NCI-H1417 (cell line): ENCODE measurements around the gene TYMP.
"Not testable (repeated sequence)": the region's sequence is repeated elsewhere in the genome, so short reads cannot be mapped to it uniquely, and the experiment has no call there.

ENCODE experiments used
- DNase-seq, 3 experiments: peaks; one replicate each; lab custom pipeline; 2025; lab: John Stamatoyannopoulos, UW

Gene TYMP

DNA sequence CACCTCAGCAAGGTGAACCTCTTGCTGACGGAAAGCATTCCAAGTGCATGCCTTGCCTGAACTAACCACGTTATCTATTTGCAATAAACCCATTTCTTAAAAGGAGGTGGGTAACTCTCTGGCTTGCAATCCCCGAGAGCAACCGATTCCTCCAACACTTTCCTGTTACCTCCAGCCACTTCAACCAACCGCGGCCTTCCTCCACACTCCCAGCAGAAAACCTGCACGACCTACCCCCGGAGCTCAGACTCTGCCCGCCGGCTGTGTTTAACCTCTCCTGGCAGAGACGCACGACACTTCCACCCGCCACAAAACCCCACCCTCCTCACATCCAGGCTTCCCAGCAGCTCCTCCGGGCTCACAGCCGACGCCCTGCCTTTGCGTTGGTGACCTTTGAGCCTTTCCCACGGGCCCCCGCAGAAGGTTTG, 5.1 kb downstream of the TYMP start:
- DNase-seq = no peak

DNA sequence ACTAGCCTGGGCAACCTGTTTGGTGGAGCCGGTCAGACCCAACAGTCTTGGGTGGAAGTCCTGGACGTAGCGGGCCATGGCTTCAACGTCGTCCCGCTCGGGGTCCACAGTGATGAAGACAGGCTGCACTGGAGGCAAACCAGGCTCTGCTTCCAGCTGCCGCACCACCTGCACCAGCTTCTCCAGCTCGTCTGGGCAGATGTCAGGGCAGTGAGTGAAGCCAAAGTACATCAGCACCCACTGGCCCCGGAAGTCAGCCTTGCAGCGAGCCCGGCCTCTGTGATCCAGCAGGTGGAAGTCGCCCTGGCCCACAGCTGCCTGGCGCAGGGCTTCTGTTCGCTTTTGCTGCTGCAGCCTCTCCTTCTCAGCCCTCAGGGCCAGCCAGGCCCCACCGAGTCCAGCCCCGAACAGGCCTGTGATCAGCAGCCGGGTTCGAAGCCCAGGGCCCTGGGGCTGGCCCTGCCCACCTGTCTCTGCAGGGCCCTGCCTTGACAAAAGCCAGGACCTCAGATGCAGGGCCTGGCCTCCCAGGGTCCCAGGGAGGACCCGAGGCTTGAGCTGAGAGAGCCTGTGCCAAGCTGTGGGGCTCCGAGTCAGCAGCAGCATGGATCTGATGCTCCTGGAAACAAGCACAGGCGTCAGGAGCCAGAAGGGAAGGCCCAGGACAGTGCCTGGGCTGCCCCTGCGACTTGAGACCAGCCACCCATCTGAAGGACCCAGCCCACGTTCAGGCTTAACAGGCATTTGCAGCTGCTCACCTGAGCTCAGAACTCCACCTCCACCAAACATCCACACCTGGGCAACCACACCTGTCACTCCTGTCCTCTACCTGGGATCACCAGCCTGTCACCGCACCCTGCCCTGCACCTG, 5.8 kb downstream of the TYMP start:
- peak in 1 of 3 experiments; percentile 31 for DNase-seq

DNA sequence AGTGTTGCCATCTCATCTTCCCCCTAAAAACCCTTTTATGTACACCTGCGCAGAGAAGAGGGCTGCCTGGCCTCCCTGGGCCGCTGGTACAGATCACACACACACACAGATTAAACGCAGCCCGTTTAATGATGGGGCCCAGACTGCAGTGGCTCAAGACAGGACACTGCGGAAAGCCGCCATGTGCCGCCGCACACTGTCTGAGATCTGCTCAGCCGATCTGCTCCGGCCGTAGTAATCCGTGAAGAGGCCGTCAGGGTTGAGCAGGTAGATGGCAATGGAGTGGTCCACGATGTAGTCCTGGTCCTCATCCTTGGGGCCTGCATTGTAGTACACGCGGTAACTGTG, 6.4 kb downstream of the TYMP start:
- no peak for DNase-seq

DNA sequence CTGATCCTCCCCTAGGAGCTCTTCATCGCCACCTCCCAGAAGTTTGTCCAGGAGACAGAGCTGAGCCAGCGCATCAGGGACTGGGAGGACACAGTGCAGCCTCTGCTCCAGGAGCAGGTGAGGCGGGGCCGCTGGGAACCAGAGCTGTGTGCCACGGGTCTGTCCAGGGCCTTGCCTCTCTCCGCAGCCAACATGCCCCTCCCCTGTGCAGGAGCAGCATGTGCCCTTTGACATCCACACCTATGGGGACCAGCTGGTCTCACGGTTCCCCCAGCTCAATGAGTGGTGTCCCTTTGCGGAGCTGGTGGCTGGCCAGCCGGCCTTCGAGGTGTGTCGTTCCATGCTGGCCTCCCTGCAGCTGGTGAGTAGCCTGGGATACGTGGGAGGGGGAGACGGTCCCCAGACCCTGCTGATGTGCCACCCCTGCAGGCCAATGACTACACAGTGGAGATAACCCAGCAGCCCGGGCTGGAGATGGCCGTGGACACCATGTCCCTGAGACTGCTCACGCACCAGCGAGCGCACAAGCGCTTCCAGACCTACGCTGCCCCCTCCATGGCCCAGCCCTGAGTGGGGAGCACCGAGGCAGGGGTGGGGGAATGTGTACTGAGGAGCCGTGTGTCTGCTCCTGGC, 6.9 kb downstream of the TYMP start:
- no peak for DNase-seq

DNA sequence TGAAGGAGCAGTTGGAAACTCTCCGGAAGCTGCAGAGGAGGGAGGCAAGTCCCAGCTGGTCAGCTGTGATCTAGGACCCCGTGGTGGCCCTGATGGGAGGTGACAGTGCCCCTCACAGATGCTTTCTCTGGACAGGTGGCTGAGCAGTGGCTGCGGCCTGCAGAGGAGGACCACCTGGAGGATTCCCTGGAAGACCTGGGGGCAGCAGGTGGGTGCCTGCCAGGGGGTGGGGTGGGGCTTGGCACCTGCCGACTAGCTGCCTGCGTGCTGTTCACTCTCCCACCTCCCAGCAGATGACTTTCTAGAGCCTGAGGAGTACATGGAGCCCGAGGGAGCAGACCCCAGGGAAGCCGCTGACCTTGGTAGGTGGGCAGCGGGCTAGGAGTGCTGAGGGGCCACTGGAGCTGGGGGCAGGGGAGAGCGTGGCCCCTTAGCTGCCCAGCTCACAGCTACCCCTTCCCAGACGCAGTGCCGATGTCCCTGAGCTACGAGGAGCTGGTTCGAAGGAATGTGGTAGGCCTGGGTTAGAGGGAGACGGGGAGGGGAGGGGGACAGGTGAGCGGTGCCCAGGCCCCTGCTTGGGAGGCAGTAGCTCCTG, 7.5 kb downstream of the TYMP start:
- no peak for DNase-seq

DNA sequence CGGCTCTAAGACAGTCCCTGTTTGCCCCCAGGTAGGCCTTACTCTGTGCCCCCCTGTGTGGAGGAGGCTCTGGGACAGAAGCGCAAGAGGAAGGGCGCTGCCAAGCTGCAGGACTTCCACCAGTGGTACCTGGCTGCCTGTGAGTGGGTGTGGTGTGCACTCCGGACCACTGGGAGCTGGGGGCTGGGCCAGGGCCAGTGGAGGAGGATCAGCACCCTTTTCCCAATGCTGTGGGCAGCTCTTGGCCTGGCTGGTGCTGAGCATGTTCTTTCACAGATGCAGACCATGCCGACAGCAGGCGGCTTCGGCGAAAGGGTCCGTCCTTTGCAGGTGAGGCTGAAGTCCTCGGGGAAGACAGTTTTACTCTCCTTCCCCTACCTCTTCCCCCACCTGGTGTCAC, 8.1 kb downstream of the TYMP start:
- DNase-seq = no peak

DNA sequence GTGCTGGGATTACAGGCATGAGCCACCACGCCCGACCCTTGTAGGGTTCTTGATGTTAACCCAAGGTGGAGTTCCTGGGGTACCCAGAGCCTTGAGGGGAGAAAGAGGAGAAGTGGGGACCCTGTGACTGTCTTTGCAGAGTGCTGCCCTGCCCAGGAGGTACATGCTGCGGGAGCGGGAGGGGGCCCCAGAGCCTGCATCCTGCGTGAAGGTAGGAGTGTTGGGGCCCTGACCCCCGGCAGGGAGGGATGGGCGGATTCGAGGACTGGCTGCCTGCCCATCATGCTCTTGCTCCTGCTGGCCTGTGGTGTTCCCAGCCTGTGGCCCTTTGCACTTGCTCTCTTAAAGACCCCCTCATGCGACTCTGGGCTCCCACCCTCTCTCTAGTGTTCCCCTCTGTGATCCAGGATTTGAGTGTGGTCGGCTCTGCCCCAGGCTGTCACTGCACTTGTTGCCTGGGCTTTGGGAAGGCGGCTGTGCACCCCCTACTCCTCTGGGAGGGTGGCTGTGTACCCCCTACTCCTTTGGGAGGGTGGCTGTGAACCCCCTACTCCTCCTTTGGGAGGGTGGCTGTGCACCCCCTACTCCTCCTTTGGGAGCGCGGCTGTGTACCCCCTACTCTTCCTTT, 8.9 kb downstream of the TYMP start:
- no peak for DNase-seq

DNA sequence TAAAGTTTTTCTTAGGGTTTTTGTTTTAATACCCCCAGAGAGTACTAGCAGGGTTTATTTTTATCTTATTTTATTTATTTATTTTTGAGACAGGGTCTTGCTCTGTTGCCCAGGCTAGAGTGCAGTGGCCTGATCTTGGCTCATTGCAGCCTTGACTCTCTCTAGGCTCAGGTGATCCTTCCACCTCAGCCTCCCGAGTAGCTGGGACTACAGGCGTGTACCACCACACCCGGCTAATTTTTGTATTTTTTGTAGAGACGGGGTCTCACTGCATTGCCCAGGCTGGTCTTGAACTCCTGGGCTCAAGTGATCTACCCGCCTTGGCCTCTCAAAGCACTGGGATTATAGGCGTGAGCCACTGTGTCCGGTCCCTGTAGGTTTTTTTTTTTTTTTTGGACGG, 9.6 kb downstream of the TYMP start:
- not testable (repeated sequence) for DNase-seq

DNA sequence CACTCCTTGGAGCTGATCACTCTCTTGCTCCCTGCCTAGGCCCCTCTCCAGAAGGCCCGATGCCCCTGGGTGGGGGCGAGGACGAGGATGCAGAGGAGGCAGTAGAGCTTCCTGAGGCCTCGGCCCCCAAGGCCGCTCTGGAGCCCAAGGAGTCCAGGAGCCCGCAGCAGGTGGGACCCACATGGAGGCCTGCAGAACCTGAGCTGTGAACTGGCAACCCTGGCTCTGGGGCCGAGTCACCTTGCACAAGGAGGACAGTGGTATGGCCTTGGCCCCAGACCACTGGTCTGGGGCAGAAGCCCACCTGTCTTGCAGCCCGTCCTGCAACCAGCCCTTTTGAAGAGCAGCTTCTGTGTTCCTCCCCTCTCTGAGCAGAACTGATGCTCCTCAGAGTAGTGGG, 10.7 kb downstream of the TYMP start:
- DNase-seq = no peak

DNA sequence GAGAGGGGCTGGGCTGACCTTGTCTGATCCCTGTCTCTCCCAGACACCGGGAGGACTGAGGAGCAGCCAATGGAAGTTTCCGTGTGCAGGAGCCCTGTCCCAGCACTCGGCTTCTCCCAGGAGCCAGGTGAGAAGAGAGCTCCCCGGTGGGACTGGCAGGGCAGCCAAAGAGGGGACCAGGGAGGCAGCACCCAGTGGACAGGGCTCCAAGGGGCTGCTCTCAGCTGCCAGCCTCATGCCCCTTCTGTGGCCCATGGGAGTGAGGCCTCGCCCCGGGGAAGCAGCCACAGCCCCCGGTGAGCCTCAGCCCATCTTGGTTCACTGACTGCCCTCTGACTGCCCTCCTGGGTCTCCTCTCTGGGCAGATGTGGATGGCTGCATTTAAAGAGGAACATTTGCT, 11.2 kb downstream of the TYMP start:
- no peak for DNase-seq

DNA sequence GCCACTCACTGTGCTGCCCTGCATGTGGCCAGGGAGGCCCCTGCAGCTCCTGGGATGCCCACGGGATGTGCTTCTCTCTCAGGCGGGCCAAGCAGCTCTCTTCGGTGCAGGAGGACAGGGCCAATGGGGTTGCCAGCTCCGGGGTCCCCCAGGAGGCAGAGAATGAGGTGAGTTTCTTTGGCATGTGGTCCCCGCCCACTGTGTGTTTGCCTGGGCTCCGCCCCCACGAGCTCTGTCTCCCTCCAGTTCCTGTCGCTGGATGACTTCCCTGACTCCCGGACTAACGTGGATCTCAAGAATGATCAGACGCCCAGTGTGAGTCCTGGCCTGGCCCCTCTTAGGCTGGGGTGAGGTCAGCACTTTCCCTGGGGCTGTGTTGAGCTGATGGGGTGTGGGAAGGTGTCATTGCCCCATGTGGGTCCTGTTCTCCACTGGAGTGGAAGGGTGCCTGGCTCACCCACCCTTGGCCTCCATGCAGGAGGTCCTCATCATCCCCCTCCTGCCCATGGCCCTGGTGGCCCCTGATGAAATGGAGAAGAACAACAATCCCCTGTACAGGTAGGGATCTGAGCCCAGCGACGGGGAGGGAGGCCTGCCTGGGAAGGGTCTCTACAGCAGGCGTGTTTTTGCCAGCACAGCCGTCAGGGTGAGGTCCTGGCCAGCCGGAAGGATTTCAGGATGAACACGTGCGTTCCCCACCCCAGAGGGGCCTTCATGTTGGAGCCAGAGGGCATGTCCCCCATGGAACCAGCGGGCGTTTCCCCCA, 12.1 kb downstream of the TYMP start:
- DNase-seq = no peak

DNA sequence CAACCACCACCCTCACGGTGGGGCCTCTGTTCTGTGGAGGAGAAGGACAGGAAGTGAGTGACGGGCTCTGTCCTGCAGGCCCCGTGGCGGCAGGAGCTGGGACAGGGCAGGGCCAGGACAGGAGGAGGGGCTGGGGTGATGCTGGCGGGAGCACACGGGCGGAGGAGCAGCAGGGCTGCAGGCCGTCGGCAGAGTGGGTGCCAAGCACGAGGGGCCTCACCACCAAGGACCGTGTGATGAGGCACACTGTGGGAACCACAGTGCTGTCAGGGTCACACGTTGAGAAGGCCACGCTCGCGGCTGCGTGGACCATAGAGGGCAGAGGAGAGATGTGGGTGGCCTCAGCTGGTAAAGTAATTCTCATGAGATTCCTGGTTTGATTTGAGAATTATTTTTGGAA, 12.9 kb downstream of the TYMP start:
- no peak for DNase-seq

DNA sequence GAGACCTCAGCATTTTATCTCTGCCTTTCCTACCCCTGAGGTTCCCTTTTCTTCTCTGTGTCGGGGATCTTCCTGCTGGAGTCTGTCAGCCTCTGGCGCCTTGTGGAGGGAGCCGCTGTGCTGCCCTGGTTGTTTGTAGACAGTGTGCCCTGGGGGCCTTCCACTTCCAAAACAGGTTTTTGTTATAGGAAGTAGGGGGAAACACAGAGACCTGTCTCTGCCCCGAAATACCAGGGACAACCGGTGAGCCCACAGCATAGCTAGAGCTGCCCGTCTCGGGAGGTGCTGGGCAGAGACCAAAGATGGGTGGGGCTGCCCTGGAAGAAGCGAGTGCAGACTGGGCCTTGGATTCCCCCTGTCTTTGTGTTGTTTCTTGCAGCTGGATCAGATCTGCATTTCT, 13.7 kb downstream of the TYMP start:
- no peak for DNase-seq

DNA sequence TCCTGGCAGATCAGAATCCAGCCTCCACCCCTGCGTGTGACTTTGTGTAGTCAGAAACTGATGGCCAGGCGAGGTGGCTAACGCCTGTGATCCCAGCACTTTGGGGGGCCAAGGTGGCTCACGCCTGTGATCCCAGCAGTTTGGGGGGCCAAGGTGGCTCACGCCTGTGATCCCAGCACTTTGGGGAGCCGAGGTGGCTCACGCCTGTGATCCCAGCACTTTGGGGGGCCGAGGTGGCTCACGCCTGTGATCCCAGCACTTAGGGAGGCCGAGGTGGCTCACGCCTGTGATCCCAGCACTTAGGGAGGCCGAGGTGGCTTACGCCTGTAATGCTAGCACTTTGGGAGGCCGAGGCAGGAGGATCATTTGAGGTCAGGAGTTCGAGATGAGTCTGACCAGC, 16.6 kb downstream of the TYMP start:
- DNase-seq = no peak

DNA sequence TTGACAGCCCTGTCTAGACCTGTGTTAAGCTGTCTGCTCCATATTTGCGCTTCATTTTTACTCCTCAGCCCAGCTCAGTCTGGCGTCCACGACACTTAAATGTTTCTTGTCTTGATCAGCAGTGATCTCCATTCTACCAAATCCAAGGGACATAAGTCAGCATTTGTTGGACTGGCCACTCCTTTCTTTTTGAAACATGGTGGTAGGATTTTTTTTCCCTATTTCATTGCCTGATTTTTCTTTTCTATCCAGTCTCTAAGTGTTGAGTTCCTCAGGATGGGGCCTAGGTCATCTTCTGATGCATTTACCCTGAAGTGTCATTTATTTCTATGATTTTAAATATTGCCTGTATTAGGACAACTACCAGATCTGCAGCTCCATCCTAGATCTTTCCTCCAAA, 20.9 kb downstream of the TYMP start:
- DNase-seq = peak in 1 of 3 experiments; percentile 22

DNA sequence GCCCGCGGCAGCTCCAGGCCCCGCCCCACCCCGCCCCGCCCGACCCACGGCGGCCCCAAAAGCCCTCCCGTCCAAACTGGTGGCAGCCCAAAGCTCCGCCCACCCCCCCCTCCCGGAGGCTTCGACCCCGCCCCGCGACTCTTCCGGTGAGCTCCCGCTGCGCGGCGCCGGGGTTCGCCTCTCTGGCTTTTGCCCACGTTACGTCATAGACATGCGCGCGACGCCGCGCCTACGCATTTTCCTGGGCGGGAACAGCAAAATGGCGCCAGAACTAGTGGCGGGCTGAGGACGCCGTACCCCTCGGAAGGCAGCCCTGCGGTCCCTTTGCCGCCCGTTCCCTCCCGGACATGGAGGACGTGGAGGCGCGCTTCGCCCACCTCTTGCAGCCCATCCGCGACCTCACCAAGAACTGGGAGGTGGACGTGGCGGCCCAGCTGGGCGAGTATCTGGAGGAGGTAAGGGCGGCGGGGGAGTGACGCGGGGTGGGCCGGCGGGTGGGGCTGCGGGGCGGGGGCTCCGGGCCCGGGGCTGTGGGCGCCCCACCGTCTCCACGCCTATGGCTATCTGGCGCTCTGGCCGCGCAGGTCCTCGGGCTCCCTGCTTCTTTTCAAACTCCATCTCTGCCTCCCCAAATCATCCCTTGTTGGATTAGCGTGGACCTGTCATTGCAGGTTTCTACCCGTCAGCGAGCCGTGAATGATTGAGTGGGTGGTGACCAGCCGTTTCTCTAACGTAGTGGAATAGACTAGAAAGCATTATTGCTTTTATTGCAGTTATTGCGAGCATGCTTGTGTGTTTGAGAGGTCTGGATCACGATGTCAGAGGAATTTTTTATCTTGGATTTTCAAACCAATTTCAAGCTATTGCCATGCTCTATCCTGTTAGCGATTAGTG, 21.6 kb downstream of the TYMP start, which contains the start of gene NCAPH2:
Gene NCAPH2 (plus strand): TSS at position 234 of the 894 bp plus-strand sequence. CDS start 114 bp downstream, at position 348.
- DNase-seq = peak; percentile 82 to 97 (median 95)

DNA sequence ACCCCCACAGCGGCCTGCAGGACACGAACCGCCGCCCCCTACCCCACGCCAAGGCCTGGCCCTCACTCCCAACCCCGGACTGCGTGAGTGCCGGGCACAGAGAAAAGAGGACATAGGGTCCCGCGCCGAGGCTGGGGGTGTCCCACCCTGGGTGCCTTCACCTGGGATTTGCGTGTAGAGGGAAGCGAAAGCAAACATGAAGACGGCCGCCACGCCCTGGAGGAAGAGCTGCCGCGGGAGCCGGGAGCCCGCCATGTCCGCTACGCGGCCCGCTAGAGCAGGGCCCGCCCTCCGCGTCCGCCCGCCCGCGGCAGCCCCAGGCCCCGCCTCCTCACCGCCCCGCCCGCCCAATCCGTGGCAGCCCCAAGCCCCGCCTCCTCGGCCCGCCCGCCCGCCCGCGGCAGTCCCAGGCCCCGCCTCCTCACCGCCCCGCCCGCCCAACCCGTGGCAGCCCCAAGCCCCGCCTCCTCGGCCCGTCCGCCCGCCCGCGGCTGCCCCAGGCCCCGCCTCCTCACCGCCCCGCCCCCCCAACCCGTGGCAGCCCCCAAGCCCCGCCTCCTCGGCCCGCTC, 22.3 kb downstream of the TYMP start, which contains the start of gene LMF2:
Gene LMF2 (minus strand): TSS at position 282 of the 570 bp plus-strand sequence. CDS start 27 bp downstream, at position 255.
- DNase-seq = peak in 1 of 3 experiments; percentile 87

DNA sequence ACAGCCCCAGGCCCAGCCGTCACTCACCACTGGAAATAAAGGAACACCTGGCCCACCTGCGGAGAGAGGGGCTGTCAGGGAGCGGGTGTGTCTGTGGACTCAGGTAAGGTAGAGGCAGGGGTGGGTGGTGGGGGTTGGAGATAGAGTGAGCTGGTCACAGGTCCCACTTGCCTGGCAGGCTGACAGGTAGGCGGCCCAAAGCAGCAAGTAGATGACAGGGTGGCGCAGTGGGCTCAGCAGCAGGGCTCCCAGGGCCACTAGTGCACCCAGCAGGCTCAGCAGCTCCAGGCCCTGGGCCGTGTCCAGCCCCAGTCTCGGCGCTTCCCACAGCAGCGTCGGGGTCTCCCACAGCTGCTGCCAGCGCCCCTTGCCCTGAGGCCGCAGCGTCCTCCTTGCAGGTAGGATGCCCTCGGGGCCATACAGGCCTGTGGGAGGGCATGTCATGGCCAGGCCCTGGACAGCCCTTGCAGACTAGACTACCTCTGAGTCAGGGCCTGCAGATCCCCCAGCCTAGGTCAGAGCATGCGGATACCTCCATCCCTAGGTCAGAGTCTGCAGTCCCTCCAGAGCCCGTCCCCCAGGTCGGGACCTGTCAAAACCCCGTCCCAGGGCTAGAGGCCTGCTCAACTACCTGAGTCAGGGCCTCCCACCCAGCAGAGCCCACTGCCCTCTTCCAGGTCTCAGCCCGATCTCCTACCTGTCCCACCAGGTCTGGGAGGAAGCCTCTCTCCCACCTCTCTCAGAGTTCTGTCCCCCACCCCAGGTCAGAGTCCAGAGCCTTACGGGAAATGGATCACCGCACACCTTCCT, 23.0 kb downstream of the TYMP start:
- DNase-seq = peak in 1 of 3 experiments; percentile 87
